PC-3 (cell line): Measurements from ENCODE around the gene NMNAT2. TPM values are rescaled to one million over a fixed set of nuclear protein-coding genes. Genes with fewer than 3 reads are reported as not detected.

Experiments
- ATAC-seq: fragments of 200-7000 bp; cut with Tn5 transposase; 2 replicates; pipeline ENCODE4 v1.9.1; 2020; ENCODE audit warnings: mild to moderate bottlenecking, moderate library complexity
- BruUV-seq: library from RNA; stranded (reverse); fragments of 400-500 nt; replicated peaks from 2 replicates; lab custom pipeline; 2021; lab: Mats Ljungman, UMichigan
- CTCF ChIA-PET: fragments of 300-600 bp; sonication (Branson Sonifier 250); formaldehyde crosslinking; loops from one replicate; lab custom pipeline; 2022; ENCODE audit warnings: antibody characterized with exemption; lab: Charles Lee
- POLR2A ChIA-PET: fragments of 300-600 bp; sonication (Branson Sonifier 250); formaldehyde crosslinking; loops from one replicate; lab custom pipeline; 2022; ENCODE audit warnings: antibody characterized with exemption; ENCODE audit not compliant: unreplicated experiment; lab: Charles Lee
- DNase-seq: peaks from one replicate; pipeline ENCODE4 v3.0.0-alpha.2; 2015
- H2AFZ ChIP-seq: fragments of 300-600 bp; sonication (generic); 2 replicates; pipeline ENCODE4 v1.6.0; 2016; ENCODE audit warnings: antibody characterized with exemption, low read length
- H3F3A ChIP-seq: fragments of 300-600 bp; sonication (generic); one replicate; pipeline ENCODE4 v1.6.0; 2017; ENCODE audit warnings: antibody characterized with exemption, low read length, control low read depth, mild to moderate bottlenecking; ENCODE audit not compliant: unreplicated experiment
- H3K27ac ChIP-seq: fragments of 300-600 bp; sonication (generic); 2 replicates; pipeline ENCODE4 v1.5.1; 2016; ENCODE audit warnings: mild to moderate bottlenecking, low read length
- H3K27me3 ChIP-seq: fragments of 300-600 bp; sonication (generic); 2 replicates; pipeline ENCODE4 v1.6.1; 2016; ENCODE audit warnings: low read length, mixed read lengths
- H3K36me3 ChIP-seq: fragments of 300-600 bp; sonication (generic); 2 replicates; pipeline ENCODE4 v1.6.1; 2016; ENCODE audit warnings: low read depth, mixed run types, low read length, mixed read lengths
- H3K4me1 ChIP-seq: fragments of 300-600 bp; sonication (generic); 2 replicates; pipeline ENCODE4 v1.5.1; 2016; ENCODE audit warnings: low read length; ENCODE audit not compliant: insufficient read depth
- H3K4me2 ChIP-seq: fragments of 300-600 bp; sonication (generic); 2 replicates; pipeline ENCODE4 v1.6.0; 2016; ENCODE audit warnings: low read length
- H3K4me3 ChIP-seq: fragments of 300-600 bp; sonication (generic); 2 replicates; pipeline ENCODE4 v1.5.1; 2016; ENCODE audit warnings: mild to moderate bottlenecking, low read length, mixed read lengths
- H3K79me2 ChIP-seq: fragments of 300-600 bp; sonication (generic); 2 replicates; pipeline ENCODE4 v1.6.1; 2017; ENCODE audit warnings: low read length, mixed read lengths
- H3K9ac ChIP-seq: fragments of 300-600 bp; sonication (generic); 2 replicates; pipeline ENCODE4 v1.6.0; 2016; ENCODE audit warnings: mild to moderate bottlenecking, low read length
- H3K9me2 ChIP-seq: fragments of 300-600 bp; sonication (generic); replicated peaks from 2 replicates; pipeline ENCODE4 v1.6.1; 2016; ENCODE audit warnings: mixed run types, low read length, mixed read lengths
- H3K9me3 ChIP-seq: fragments of 300-600 bp; sonication (generic); 2 replicates; pipeline ENCODE4 v1.6.1; 2016; ENCODE audit warnings: low read length, mixed read lengths
- H4K20me1 ChIP-seq: fragments of 300-600 bp; sonication (generic); 2 replicates; pipeline ENCODE4 v1.6.1; 2016; ENCODE audit warnings: low read length, mixed read lengths
- CTCF ChIP-seq: fragments of 300-600 bp; sonication (generic); conservative IDR thresholded peaks from 2 replicates; pipeline ENCODE4 v1.5.1; 2017; ENCODE audit warnings: antibody characterized with exemption, low read depth, mild to moderate bottlenecking, low read length
- EZH2 ChIP-seq: fragments of 300-600 bp; sonication (generic); IDR thresholded peaks from one replicate; pipeline ENCODE4 v1.6.1; 2017; ENCODE audit warnings: antibody characterized with exemption, mild to moderate bottlenecking, low read length; ENCODE audit not compliant: unreplicated experiment
- EZH2phosphoT487 ChIP-seq: fragments of 300-600 bp; sonication (generic); IDR thresholded peaks from 2 replicates; pipeline ENCODE4 v1.6.1; 2018; ENCODE audit warnings: mild to moderate bottlenecking, antibody characterized with exemption, low read length, borderline replicate concordance
- intact Hi-C: fragments of 100-400 bp; cut with micrococcal nuclease; formaldehyde crosslinking; loops from 2 replicates; pipeline ENCODE4 v1.9.0; 2023
- total RNA-seq: library from RNA; depleted of rRNA; stranded (reverse); fragments of >200 nt; gene quantifications from 2 replicates; pipeline ENCODE4 v1.2.3, GENCODE V29; 2014

The NMNAT2 gene
- total RNA-seq, 1 experiment from 2014 or later, result 6.0 TPM

DNA sequence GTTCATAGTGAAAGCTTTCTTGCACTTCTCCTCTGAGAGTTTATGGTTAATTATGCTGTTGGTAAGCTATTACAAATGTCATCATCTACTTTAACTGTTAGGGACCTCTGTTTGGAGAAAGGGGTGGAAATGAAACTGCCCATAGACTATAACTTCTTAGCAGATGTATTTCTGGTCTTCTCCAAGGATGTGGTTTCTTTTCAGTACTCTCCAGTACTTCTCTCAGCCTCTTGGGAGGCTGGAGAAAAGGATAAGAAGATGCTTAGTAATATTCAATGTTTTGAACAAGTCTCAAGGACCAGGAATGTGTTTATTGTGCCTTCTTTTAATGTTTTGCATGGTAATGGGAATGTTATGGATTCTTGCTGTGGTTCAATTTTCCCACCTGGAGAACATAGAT lies 171.7 kb downstream of the NMNAT2 start:
- H3K4me1 ChIP-seq, result no peaks in the 10 kb centered on the region
- H2AFZ ChIP-seq, result no peak overlapping the region
- TF ChIP-seq EZH2phosphoT487 (no peak), CTCF (no peak), EZH2 (no peak)
- peaks cover 28% of the 10 kb centered on the region for H3K36me3 ChIP-seq
- CTCF ChIA-PET, result no interaction called here
- BruUV-seq, result no TSS peak
- H3K4me2 ChIP-seq, result no peak overlapping the region
- no peaks in the 10 kb centered on the region for H3F3A ChIP-seq
- no peak for DNase-seq
- POLR2A ChIA-PET, result no interaction called here
- H4K20me1 ChIP-seq, result no peaks in the 10 kb centered on the region
- no peaks in the 10 kb centered on the region for H3K79me2 ChIP-seq
- no peaks in the 10 kb centered on the region for H3K9me3 ChIP-seq
- H3K9me2 ChIP-seq, result no peaks in the 10 kb centered on the region
- H3K27ac ChIP-seq, result no peak overlapping the region
- no peak for ATAC-seq
- intact Hi-C loops, result no loop called here
- no peaks in the 10 kb centered on the region for H3K27me3 ChIP-seq
- no peak overlapping the region for H3K9ac ChIP-seq
- H3K4me3 ChIP-seq, result no peak overlapping the region

- CTCF ChIA-PET, result no interaction called here
- Histone ChIP-seq H2AFZ (no peak overlapping the region), H3K4me2 (no peak overlapping the region), H3K27me3 (no peaks in the 10 kb centered on the region), H3K4me3 (no peak overlapping the region), H3K4me1 (no peaks in the 10 kb centered on the region), H3K79me2 (no peaks in the 10 kb centered on the region), H3K9me3 (no peaks in the 10 kb centered on the region), H3K36me3 (peaks cover 36% of the 10 kb centered on the region), H3K27ac (no peak overlapping the region), H3F3A (no peaks in the 10 kb centered on the region), H4K20me1 (no peaks in the 10 kb centered on the region), H3K9ac (no peak overlapping the region), H3K9me2 (no peaks in the 10 kb centered on the region)
- no peak for ATAC-seq
- intact Hi-C loops, result no loop called here
- DNase-seq, result no peak
- TF ChIP-seq EZH2phosphoT487 (no peak), EZH2 (no peak), CTCF (no peak)
- no TSS peak for BruUV-seq
- POLR2A ChIA-PET, result no interaction called here
These were observed 172.8 kb downstream of the NMNAT2 start for GRCh38 chr1:183245357-183245756.

DNA sequence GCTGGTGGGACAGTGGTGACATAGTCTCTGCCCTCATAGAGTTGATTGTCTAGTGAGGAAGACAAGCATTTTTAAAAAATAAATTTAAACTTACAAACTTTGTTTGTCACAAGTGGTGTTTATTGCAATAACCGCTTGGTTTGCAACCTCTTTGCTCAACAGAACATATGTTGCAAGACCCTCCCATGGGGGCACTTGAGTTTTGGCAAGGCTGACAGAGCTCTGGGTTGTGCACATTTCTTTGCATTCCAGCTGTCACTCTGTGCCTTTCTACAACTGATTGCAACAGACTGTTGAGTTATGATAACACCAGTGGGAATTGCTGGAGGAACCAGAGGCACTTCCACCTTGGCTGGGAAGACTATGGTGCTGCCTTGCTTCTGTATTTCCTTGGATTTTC lies 173.7 kb downstream of the NMNAT2 start:
- Histone ChIP-seq H3K4me2 (no peak overlapping the region), H3F3A (no peaks in the 10 kb centered on the region), H3K9ac (no peak overlapping the region), H3K27me3 (no peaks in the 10 kb centered on the region), H3K27ac (no peak overlapping the region), H3K4me3 (no peak overlapping the region), H3K9me3 (no peaks in the 10 kb centered on the region), H4K20me1 (no peaks in the 10 kb centered on the region), H3K4me1 (no peaks in the 10 kb centered on the region), H3K9me2 (no peaks in the 10 kb centered on the region), H2AFZ (no peak overlapping the region), H3K36me3 (peaks cover 45% of the 10 kb centered on the region), H3K79me2 (no peaks in the 10 kb centered on the region)
- DNase-seq (no peak), ATAC-seq (no peak)
- BruUV-seq, result no TSS peak
- TF ChIP-seq CTCF, result no peak
- TF ChIP-seq EZH2phosphoT487, result no peak
- no peak for TF ChIP-seq EZH2
- ChIA-PET CTCF (no interaction called here), POLR2A (no interaction called here)
- intact Hi-C loops, result no loop called here
